Measurements from ENCODE around the gene TPP2. TPM values are rescaled to one million over a fixed set of nuclear protein-coding genes. Genes with fewer than 3 reads are reported as not detected.

Gene TPP2
- total RNA-seq, 1 donor = 60.0 TPM

DNA sequence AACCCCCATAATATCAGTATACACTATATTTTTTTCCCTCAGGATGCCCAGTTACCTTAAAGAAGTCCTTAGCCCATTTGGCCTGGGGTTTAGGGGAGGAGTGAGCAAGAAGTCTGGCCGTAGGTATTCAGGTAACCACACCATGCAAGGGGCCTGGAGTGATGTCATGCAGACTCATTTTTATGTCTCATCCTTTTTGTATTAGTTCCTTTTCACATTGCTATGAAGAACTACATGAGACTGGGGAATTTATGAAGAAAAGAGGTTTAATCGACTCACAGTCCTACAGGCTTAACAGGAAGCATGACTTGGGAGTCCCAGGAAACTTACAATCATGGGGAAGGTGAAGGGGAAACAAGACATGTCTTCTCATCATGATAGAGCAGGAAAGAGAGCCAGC is 12.2 kb downstream of the TPP2 start:
- H3K4me3 ChIP-seq (ENCODE audit: low read depth, low read length) = no peak overlapping the region
- DNase-seq (ENCODE audit: low read depth) = no peak
- TF ChIP-seq, protein P1, sequence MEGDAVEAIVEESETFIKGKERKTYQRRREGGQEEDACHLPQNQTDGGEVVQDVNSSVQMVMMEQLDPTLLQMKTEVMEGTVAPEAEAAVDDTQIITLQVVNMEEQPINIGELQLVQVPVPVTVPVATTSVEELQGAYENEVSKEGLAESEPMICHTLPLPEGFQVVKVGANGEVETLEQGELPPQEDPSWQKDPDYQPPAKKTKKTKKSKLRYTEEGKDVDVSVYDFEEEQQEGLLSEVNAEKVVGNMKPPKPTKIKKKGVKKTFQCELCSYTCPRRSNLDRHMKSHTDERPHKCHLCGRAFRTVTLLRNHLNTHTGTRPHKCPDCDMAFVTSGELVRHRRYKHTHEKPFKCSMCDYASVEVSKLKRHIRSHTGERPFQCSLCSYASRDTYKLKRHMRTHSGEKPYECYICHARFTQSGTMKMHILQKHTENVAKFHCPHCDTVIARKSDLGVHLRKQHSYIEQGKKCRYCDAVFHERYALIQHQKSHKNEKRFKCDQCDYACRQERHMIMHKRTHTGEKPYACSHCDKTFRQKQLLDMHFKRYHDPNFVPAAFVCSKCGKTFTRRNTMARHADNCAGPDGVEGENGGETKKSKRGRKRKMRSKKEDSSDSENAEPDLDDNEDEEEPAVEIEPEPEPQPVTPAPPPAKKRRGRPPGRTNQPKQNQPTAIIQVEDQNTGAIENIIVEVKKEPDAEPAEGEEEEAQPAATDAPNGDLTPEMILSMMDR (IDR thresholded peaks at IDR 0.05; ENCODE audit: insufficient read depth, low read depth, low read length) = no peak

DNA sequence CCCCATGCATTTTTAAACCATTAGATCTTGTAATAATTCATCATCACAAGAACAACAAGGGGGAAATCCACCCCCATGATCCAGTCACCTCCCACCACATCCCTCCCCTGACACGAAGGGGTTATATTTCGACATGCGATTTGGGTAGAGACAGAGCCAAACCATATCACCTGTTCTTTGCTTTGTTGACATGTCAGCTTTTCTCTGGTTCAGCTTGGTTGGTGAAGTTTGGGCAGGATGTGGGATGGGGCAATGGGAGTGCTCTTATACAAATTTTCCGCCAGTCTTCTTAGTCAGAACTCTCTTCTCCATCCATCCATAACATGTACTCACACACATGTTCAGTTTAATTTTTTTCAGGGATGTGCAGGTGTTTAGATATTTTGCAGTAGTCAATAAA is 12.9 kb downstream of the TPP2 start:
- no peak for DNase-seq (ENCODE audit: low read depth)
- H3K4me3 ChIP-seq (ENCODE audit: low read depth, low read length) = no peak overlapping the region
- TF ChIP-seq, protein P1 (IDR thresholded peaks at IDR 0.05; ENCODE audit: insufficient read depth, low read depth, low read length) = no peak

DNA sequence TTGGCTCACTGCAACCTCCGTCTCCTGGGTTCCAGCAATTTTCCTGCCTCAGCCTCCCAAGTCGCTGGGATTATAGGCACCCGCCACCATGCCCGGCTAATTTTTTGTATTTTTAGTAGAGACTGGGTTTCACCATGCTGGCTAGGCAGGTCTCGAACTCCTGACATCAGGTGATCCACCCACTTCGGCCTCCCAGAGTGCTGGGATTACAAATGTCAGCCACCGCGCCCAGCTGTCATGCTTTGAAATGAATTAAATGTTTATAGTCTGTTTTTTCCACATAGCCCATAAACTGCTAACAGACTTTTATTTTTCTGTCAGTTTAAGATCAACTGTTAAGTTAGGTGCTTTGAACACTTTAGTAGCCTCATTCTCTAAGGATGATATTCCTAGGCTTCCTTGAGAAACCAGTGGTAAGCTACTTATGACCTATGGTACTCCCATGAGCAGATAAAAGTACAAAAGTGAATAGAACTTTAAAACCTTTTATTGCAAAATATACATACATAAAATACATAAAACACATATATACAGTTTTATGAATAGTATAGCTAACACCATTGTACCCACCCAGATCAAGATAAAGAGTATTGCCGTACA is 13.6 kb downstream of the TPP2 start:
- H3K4me3 ChIP-seq (ENCODE audit: low read depth, low read length) = no peak overlapping the region
- TF ChIP-seq, protein P1 (IDR thresholded peaks at IDR 0.05; ENCODE audit: insufficient read depth, low read depth, low read length) = no peak
- no peak for DNase-seq (ENCODE audit: low read depth)

DNA sequence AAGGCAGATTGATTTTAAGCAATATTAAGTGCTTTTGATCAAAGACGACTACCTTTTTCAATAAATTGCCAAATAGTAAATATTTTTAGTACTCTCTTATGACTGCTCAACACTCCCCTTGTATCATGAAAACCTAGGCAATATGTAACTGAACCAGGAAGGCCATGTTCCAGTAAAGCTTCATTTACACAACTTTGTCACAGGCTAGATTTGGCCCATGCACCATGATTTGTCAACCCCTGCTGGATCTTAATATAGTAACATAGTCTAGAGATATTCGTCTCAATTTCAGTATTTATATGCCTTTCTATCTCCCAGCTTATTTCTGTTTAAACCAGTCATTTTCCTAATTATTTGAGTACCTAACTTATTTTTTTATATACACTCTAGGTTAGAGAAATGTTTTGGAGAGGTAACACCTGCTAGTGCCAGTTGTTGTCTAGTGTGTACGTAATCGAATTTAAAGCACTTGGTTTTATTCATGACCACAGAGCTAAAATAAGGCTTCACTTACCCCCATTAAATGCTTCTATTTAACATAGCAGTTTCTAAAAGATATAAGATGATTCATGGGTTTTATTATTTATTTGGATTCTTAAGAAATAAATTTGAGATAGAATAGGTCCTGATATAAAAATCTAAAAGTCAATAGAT is 21.0 kb downstream of the TPP2 start:
- no peak for DNase-seq (ENCODE audit: low read depth)
- H3K4me3 ChIP-seq (ENCODE audit: low read depth, low read length) = no peak overlapping the region
- TF ChIP-seq, protein P1 (IDR thresholded peaks at IDR 0.05; ENCODE audit: insufficient read depth, low read depth, low read length) = no peak

DNA sequence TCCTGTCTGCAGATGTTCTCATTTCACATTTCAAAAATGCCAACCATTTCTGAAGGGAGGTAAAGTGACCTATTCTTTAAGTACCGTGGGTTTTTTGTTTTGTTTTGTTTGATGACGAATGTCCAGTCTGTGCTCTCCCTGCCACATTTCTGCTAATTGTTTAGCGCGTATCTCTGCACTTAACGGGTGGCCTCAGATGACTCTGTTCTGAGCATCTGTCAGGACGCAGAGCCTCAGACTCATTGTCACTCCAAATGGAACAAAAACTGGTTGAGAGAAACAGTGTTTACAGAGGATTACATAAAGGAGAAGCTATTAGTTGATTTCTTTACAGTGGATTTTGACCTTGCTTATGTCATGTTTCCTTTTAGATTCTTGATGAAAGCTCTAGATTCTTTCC is 23.7 kb downstream of the TPP2 start:
- TF ChIP-seq, protein P1 (IDR thresholded peaks at IDR 0.05; ENCODE audit: insufficient read depth, low read depth, low read length) = no peak
- DNase-seq (ENCODE audit: low read depth) = no peak
- H3K4me3 ChIP-seq (ENCODE audit: low read depth, low read length) = no peak overlapping the region

DNA sequence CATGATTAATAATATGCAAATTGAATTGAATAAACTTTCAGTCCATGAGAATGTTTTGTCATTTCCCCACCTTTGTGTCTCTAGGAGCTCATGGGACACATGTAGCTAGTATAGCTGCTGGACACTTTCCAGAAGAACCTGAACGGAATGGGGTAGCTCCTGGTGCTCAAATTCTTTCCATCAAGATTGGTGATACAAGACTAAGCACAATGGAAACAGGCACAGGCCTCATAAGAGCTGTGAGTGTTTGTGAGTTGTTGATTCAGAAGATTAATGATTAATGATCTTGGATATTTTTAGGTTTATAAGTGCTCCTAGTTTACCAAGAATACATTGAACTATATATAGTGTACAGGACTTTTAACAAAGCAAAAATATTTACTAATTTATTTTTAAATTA is 30.1 kb downstream of the TPP2 start:
- no peak for DNase-seq (ENCODE audit: low read depth)
- TF ChIP-seq, protein P1 (IDR thresholded peaks at IDR 0.05; ENCODE audit: insufficient read depth, low read depth, low read length) = no peak
- no peak overlapping the region for H3K4me3 ChIP-seq (ENCODE audit: low read depth, low read length)

DNA sequence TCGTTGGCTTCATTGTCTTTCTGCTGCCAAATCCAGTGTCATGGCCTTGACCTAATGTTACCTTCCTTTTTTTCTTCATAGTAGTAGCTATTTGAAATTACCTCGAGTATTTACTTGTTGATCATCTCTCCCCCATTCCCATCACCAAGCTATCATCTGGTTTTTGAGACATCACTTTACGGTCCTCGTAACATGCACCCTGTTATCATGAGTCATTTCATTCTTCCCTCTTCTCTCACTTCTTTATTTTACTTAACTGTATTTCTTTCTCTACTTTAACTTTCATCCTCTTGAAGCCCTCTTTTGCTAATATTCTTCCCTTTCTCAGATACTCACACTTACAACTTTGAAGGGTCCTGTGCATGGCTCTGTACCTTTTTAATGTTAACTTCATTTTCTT is 31.8 kb downstream of the TPP2 start:
- no peak overlapping the region for H3K4me3 ChIP-seq (ENCODE audit: low read depth, low read length)
- TF ChIP-seq, protein P1 (IDR thresholded peaks at IDR 0.05; ENCODE audit: insufficient read depth, low read depth, low read length) = no peak
- no peak for DNase-seq (ENCODE audit: low read depth)

Measured in fibroblast of villous mesenchyme (primary cell).